KMS-11 (cell line): ENCODE results near the gene CMSS1.

ENCODE experiments used
- H2AFZ ChIP-seq: fragments of 200-600 bp; sonication (generic); 2 replicates; pipeline ENCODE4 v1.6.1; 2016; ENCODE audit warnings: antibody characterized with exemption, mixed run types, low read depth
- H3K27ac ChIP-seq: fragments of 200-600 bp; sonication (generic); 2 replicates; pipeline ENCODE4 v1.6.1; 2016; ENCODE audit warnings: mild to moderate bottlenecking, mixed run types
- H3K27me3 ChIP-seq: fragments of 200-600 bp; sonication (generic); 2 replicates; pipeline ENCODE4 v1.6.1; 2017; ENCODE audit warnings: mild to moderate bottlenecking, low read depth, mixed run types, moderate library complexity; ENCODE audit not compliant: insufficient read depth
- H3K36me3 ChIP-seq: fragments of 200-600 bp; sonication (generic); 2 replicates; pipeline ENCODE4 v1.6.1; 2017; ENCODE audit warnings: mild to moderate bottlenecking, mixed run types; ENCODE audit not compliant: insufficient read depth
- H3K4me1 ChIP-seq: fragments of 200-600 bp; sonication (generic); 2 replicates; pipeline ENCODE4 v1.6.1; 2016; ENCODE audit warnings: mild to moderate bottlenecking, low read depth, mixed run types; ENCODE audit not compliant: poor library complexity, severe bottlenecking
- H3K4me2 ChIP-seq: fragments of 200-600 bp; sonication (generic); 2 replicates; pipeline ENCODE4 v1.7.0; 2016; ENCODE audit warnings: mild to moderate bottlenecking, mixed run types
- H3K4me3 ChIP-seq: fragments of 200-600 bp; sonication (generic); IDR thresholded peaks from 2 replicates; pipeline ENCODE4 v1.6.1; 2017; ENCODE audit warnings: low read depth, low read length, mixed read lengths; ENCODE audit not compliant: insufficient read depth
- H3K79me2 ChIP-seq: fragments of 200-600 bp; sonication (generic); 2 replicates; pipeline ENCODE4 v1.6.1; 2016; ENCODE audit warnings: low read depth, mixed run types; ENCODE audit not compliant: insufficient read depth
- H3K9ac ChIP-seq: fragments of 200-600 bp; sonication (generic); 2 replicates; pipeline ENCODE4 v1.6.1; 2016; ENCODE audit warnings: mild to moderate bottlenecking, mixed run types
- H4K20me1 ChIP-seq: fragments of 200-600 bp; sonication (generic); 2 replicates; pipeline ENCODE4 v1.6.1; 2016; ENCODE audit warnings: mild to moderate bottlenecking, mixed run types; ENCODE audit not compliant: insufficient read depth
- CTCF ChIP-seq: fragments of 200-600 bp; sonication (generic); conservative IDR thresholded peaks from 2 replicates; pipeline ENCODE4 v1.6.1; 2017; ENCODE audit warnings: low read depth, mild to moderate bottlenecking, antibody characterized with exemption, low read length, moderate library complexity, mixed read lengths

Gene CMSS1

DNA sequence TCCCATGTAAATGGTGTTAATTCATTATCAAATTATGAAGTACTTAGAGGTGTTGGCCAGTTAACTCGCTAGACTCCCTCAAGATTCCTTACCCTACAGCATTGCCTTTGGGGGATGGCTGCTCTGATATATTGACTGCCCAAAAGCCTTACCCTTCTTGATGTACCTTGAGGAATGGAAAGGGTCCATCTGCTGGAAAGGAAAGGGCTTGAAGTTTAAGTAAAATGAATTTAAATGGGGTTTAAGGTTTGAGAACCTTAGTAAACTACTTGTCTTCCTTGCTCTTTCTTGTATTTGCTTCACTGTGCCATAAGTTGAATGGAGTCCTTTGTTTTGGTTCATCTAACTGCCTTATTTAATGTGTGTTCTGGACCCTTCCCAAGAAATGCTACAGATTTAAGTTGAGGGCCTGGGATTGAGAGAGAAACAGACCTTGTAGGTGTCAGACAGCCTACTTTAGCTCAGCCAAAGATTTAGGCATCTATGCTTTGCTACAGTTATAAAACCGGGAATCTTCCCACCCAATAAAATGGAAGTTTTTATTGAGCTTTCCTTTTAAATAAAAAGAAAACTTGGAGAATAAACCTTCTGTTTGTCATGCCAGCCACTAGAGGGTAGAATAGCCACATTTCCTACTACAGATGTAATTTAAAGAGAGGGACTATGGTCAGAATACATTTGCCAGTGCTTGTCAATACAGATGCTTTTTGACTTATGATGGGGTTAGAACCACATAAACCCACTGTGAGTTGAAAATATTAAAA lies 25.3 kb downstream of the CMSS1 start:
- Histone ChIP-seq H3K27ac (no peak overlapping the region), H3K4me3 (no peak overlapping the region), H3K27me3 (no peaks in the 10 kb centered on the region), H3K9ac (no peak overlapping the region), H4K20me1 (peaks cover 8% of the 10 kb centered on the region; the same call in 1 of the 2 replicates), H3K79me2 (no peaks in the 10 kb centered on the region; the same call in 1 of the 2 replicates), H2AFZ (no peak overlapping the region), H3K36me3 (no peaks in the 10 kb centered on the region), H3K4me1 (peaks cover 22% of the 10 kb centered on the region), H3K4me2 (no peak overlapping the region)
- peak; percentile 73 for TF ChIP-seq CTCF

DNA sequence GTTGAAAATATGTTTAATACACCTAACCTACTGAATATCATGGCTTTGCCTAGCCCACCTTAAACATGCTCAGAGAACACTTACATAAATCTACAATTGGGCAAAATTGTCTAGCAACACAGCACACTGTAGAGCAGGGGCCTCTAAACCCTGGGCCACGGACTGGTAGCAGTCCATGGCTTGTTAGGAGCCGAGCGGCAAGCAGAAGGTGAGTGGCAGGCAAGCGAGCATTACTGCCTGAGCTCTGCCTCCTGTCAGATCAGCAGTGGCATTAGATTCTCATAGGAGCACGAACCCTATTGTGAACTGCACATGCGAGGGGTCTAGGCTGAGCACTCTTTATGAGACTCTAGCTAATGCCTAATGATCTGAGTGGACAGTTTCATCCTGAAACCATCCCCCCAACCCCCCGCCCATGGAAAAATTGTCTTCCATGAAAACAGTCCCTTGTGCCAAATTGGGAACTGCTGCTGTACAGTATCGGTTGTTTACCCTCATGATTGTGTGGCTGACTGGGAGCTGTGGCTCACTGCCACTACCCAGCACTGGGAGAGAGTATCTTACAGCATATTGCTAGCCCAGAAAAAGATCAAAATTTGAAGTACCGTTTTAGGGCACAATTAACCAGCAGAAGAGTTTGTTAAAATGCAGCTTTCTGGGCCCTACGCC lies 26.1 kb downstream of the CMSS1 start:
- Histone ChIP-seq H3K9ac (no peak overlapping the region), H3K4me3 (no peak overlapping the region), H4K20me1 (peaks cover 8% of the 10 kb centered on the region; the same call in 1 of the 2 replicates), H3K4me2 (no peak overlapping the region), H3K27ac (no peak overlapping the region), H3K79me2 (no peaks in the 10 kb centered on the region; the same call in 1 of the 2 replicates), H3K27me3 (no peaks in the 10 kb centered on the region), H2AFZ (no peak overlapping the region), H3K4me1 (peaks cover 26% of the 10 kb centered on the region), H3K36me3 (no peaks in the 10 kb centered on the region)
- TF ChIP-seq CTCF: no peak; the same call in 1 of the 2 replicates

DNA sequence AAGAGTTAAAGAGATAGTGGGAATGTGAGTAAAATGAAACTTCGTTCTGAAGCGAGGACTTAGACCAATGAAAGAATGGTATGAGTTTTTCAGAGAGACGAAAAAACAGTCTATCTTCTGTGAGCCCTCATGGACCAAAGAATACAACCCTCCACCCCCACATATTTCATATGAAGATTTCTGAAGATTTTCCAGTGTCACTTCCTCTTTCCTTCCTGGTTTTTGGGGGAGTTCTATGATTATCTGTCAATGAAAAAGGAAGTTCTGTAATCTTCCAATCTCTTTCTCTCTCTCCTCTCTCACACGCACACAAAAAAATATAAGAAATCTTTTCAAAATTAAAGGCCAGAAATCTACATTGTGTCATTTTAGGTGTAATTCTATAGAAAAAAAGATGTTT lies 27.7 kb downstream of the CMSS1 start:
- H3K4me3 ChIP-seq: no peak overlapping the region
- H3K4me2 ChIP-seq: no peak overlapping the region
- no peak for TF ChIP-seq CTCF
- H3K27me3 ChIP-seq: no peaks in the 10 kb centered on the region
- no peaks in the 10 kb centered on the region for H3K36me3 ChIP-seq
- no peak overlapping the region for H2AFZ ChIP-seq
- H3K79me2 ChIP-seq: no peaks in the 10 kb centered on the region; the same call in 1 of the 2 replicates
- peaks cover 8% of the 10 kb centered on the region; the same call in 1 of the 2 replicates for H4K20me1 ChIP-seq
- peaks cover 42% of the 10 kb centered on the region for H3K4me1 ChIP-seq
- H3K9ac ChIP-seq: no peak overlapping the region
- no peak overlapping the region for H3K27ac ChIP-seq

GRCh38 chr3:99845999-99846398 lies 28.3 kb downstream of the CMSS1 start:
- Histone ChIP-seq H3K4me1 (peaks cover 49% of the 10 kb centered on the region), H3K79me2 (no peaks in the 10 kb centered on the region; the same call in 1 of the 2 replicates), H3K27me3 (no peaks in the 10 kb centered on the region), H3K27ac (no peak overlapping the region), H3K9ac (no peak overlapping the region), H3K4me3 (no peak overlapping the region), H3K4me2 (no peak overlapping the region), H3K36me3 (no peaks in the 10 kb centered on the region), H4K20me1 (peaks cover 8% of the 10 kb centered on the region; the same call in 1 of the 2 replicates), H2AFZ (no peak overlapping the region)
- no peak for TF ChIP-seq CTCF
